Measurements from ENCODE around the gene TXNDC11.

The TXNDC11 gene

GRCh38 chr16:11726008-11726407 is 16.6 kb downstream of the TXNDC11 start:
- DNase-seq (ENCODE audit: insufficient read length, low spot score) (no peak), FAIRE-seq (no peak)
- TF ChIP-seq PAX5 (IDR thresholded peaks at IDR 0.05; ENCODE audit: insufficient read depth, low read length, severe bottlenecking) (no peak), POLR2A (IDR thresholded peaks at IDR 0.05; ENCODE audit: low read depth, low read length) (no peak), POLR2AphosphoS5 (IDR thresholded peaks at IDR 0.05; ENCODE audit: low read depth, low read length) (no peak), TAF1 (IDR thresholded peaks at IDR 0.05; ENCODE audit: low read depth, low read length) (no peak), POU2F2 (IDR thresholded peaks at IDR 0.05; ENCODE audit: low read depth, low read length) (no peak), SPI1 (IDR thresholded peaks at IDR 0.05; ENCODE audit: low read depth, low read length) (no peak)

GRCh38 chr16:11725457-11725856 is 17.2 kb downstream of the TXNDC11 start:
- TF ChIP-seq POU2F2 (IDR thresholded peaks at IDR 0.05; ENCODE audit: low read depth, low read length) (no peak), TAF1 (IDR thresholded peaks at IDR 0.05; ENCODE audit: low read depth, low read length) (no peak), POLR2A (IDR thresholded peaks at IDR 0.05; ENCODE audit: low read depth, low read length) (no peak), SPI1 (IDR thresholded peaks at IDR 0.05; ENCODE audit: low read depth, low read length) (no peak), PAX5 (IDR thresholded peaks at IDR 0.05; ENCODE audit: insufficient read depth, low read length, severe bottlenecking) (no peak), POLR2AphosphoS5 (IDR thresholded peaks at IDR 0.05; ENCODE audit: low read depth, low read length) (no peak)
- no peak for DNase-seq (ENCODE audit: insufficient read length, low spot score)
- no peak for FAIRE-seq

- TF ChIP-seq PAX5 (IDR thresholded peaks at IDR 0.05; ENCODE audit: insufficient read depth, low read length, severe bottlenecking) (no peak), TAF1 (IDR thresholded peaks at IDR 0.05; ENCODE audit: low read depth, low read length) (no peak), POU2F2 (IDR thresholded peaks at IDR 0.05; ENCODE audit: low read depth, low read length) (no peak), SPI1 (IDR thresholded peaks at IDR 0.05; ENCODE audit: low read depth, low read length) (no peak), POLR2AphosphoS5 (IDR thresholded peaks at IDR 0.05; ENCODE audit: low read depth, low read length) (no peak)
- FAIRE-seq, result no peak
- DNase-seq (ENCODE audit: insufficient read length, low spot score), result no peak
Measured at GRCh38 chr16:11722468-11722808, 20.2 kb downstream of the TXNDC11 start.

GRCh38 chr16:11721781-11722467 is 20.7 kb downstream of the TXNDC11 start:
- no peak for FAIRE-seq
- no peak for TF ChIP-seq POU2F2 (IDR thresholded peaks at IDR 0.05; ENCODE audit: low read depth, low read length)
- no peak for TF ChIP-seq SPI1 (IDR thresholded peaks at IDR 0.05; ENCODE audit: low read depth, low read length)
- no peak for TF ChIP-seq POLR2A (IDR thresholded peaks at IDR 0.05; ENCODE audit: low read depth, low read length)
- no peak for TF ChIP-seq PAX5 (IDR thresholded peaks at IDR 0.05; ENCODE audit: insufficient read depth, low read length, severe bottlenecking)
- no peak for TF ChIP-seq POLR2AphosphoS5 (IDR thresholded peaks at IDR 0.05; ENCODE audit: low read depth, low read length)
- TF ChIP-seq TAF1 (IDR thresholded peaks at IDR 0.05; ENCODE audit: low read depth, low read length), result no peak
- DNase-seq (ENCODE audit: insufficient read length, low spot score), result no peak

GRCh38 chr16:11719762-11720161 is 22.9 kb downstream of the TXNDC11 start:
- DNase-seq (ENCODE audit: insufficient read length, low spot score), result no peak
- TF ChIP-seq POLR2AphosphoS5 (IDR thresholded peaks at IDR 0.05; ENCODE audit: low read depth, low read length) (no peak), PAX5 (IDR thresholded peaks at IDR 0.05; ENCODE audit: insufficient read depth, low read length, severe bottlenecking) (no peak), TAF1 (IDR thresholded peaks at IDR 0.05; ENCODE audit: low read depth, low read length) (no peak), SPI1 (IDR thresholded peaks at IDR 0.05; ENCODE audit: low read depth, low read length) (no peak), POU2F2 (IDR thresholded peaks at IDR 0.05; ENCODE audit: low read depth, low read length) (no peak), POLR2A (IDR thresholded peaks at IDR 0.05; ENCODE audit: low read depth, low read length) (no peak)
- FAIRE-seq, result no peak

- TF ChIP-seq POLR2A (IDR thresholded peaks at IDR 0.05; ENCODE audit: low read depth, low read length) (no peak), SPI1 (IDR thresholded peaks at IDR 0.05; ENCODE audit: low read depth, low read length) (no peak), POU2F2 (IDR thresholded peaks at IDR 0.05; ENCODE audit: low read depth, low read length) (no peak), TAF1 (IDR thresholded peaks at IDR 0.05; ENCODE audit: low read depth, low read length) (no peak), PAX5 (IDR thresholded peaks at IDR 0.05; ENCODE audit: insufficient read depth, low read length, severe bottlenecking) (no peak), POLR2AphosphoS5 (IDR thresholded peaks at IDR 0.05; ENCODE audit: low read depth, low read length) (no peak)
- no peak for FAIRE-seq
- no peak for DNase-seq (ENCODE audit: insufficient read length, low spot score)
Measured at GRCh38 chr16:11719171-11719570, 23.5 kb downstream of the TXNDC11 start.

GRCh38 chr16:11717811-11718210 is 24.8 kb downstream of the TXNDC11 start:
- DNase-seq (ENCODE audit: insufficient read length, low spot score), result no peak
- TF ChIP-seq SPI1 (IDR thresholded peaks at IDR 0.05; ENCODE audit: low read depth, low read length) (no peak), PAX5 (IDR thresholded peaks at IDR 0.05; ENCODE audit: insufficient read depth, low read length, severe bottlenecking) (no peak), POLR2A (IDR thresholded peaks at IDR 0.05; ENCODE audit: low read depth, low read length) (no peak), TAF1 (IDR thresholded peaks at IDR 0.05; ENCODE audit: low read depth, low read length) (no peak), POU2F2 (IDR thresholded peaks at IDR 0.05; ENCODE audit: low read depth, low read length) (no peak), POLR2AphosphoS5 (IDR thresholded peaks at IDR 0.05; ENCODE audit: low read depth, low read length) (no peak)
- FAIRE-seq, result no peak

GRCh38 chr16:11716336-11716735 is 26.3 kb downstream of the TXNDC11 start:
- no peak for DNase-seq (ENCODE audit: insufficient read length, low spot score)
- no peak for TF ChIP-seq PAX5 (IDR thresholded peaks at IDR 0.05; ENCODE audit: insufficient read depth, low read length, severe bottlenecking)
- TF ChIP-seq POLR2AphosphoS5 (IDR thresholded peaks at IDR 0.05; ENCODE audit: low read depth, low read length), result no peak
- no peak for TF ChIP-seq TAF1 (IDR thresholded peaks at IDR 0.05; ENCODE audit: low read depth, low read length)
- TF ChIP-seq POLR2A (IDR thresholded peaks at IDR 0.05; ENCODE audit: low read depth, low read length), result no peak
- TF ChIP-seq POU2F2 (IDR thresholded peaks at IDR 0.05; ENCODE audit: low read depth, low read length), result no peak
- TF ChIP-seq SPI1 (IDR thresholded peaks at IDR 0.05; ENCODE audit: low read depth, low read length), result no peak
- FAIRE-seq, result no peak

- FAIRE-seq (no peak), DNase-seq (ENCODE audit: insufficient read length, low spot score) (no peak)
- TF ChIP-seq TAF1 (IDR thresholded peaks at IDR 0.05; ENCODE audit: low read depth, low read length), result no peak
- peak; percentile 81 for TF ChIP-seq SPI1 (IDR thresholded peaks at IDR 0.05; ENCODE audit: low read depth, low read length)
- TF ChIP-seq POLR2A (IDR thresholded peaks at IDR 0.05; ENCODE audit: low read depth, low read length), result no peak
- no peak for TF ChIP-seq POLR2AphosphoS5 (IDR thresholded peaks at IDR 0.05; ENCODE audit: low read depth, low read length)
Measured at GRCh38 chr16:11715246-11715947, 27.3 kb downstream of the TXNDC11 start.

All from GM12891 (cell line).